Measurements from ENCODE around the gene POR. TPM values are rescaled to one million over a fixed set of nuclear protein-coding genes. Genes with fewer than 3 reads are reported as not detected.

POR gene
- total RNA-seq, 1 experiment from 2014 or later: 151 TPM

DNA sequence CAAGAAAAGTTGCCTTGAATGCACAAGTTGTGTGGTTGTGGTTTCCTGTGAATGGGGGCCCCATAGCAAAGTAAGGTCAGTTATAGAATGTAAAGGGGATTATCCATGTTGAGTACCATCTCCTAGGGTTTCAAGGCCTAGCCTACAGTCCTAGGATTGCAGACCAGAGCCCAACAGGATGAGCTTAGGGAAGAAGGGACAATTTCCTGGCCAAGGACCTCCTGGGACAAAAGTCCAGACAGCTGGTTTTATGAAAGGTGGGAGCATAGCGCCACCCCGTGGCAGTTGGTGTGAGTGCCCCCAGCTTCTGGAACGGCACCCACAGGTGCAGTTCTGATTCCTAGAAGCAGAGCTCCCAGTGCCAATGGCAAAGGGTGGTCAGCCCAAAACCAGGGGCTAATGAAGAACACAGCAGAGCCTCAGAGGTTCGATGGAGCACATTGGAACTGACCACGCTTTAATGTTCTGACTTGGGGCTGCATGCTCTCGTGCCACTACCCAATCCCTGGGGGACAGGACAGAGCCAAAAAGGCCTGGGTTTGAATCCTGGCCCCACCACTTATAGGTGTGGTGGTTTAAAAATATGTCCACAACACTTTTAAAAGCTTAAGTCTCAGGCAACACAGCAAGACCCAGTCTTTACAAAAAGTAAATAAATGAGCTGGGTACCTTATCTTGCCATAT lies 105.2 kb downstream of the POR start (continued):
- TF ChIP-seq, protein P1, sequence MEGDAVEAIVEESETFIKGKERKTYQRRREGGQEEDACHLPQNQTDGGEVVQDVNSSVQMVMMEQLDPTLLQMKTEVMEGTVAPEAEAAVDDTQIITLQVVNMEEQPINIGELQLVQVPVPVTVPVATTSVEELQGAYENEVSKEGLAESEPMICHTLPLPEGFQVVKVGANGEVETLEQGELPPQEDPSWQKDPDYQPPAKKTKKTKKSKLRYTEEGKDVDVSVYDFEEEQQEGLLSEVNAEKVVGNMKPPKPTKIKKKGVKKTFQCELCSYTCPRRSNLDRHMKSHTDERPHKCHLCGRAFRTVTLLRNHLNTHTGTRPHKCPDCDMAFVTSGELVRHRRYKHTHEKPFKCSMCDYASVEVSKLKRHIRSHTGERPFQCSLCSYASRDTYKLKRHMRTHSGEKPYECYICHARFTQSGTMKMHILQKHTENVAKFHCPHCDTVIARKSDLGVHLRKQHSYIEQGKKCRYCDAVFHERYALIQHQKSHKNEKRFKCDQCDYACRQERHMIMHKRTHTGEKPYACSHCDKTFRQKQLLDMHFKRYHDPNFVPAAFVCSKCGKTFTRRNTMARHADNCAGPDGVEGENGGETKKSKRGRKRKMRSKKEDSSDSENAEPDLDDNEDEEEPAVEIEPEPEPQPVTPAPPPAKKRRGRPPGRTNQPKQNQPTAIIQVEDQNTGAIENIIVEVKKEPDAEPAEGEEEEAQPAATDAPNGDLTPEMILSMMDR (IDR thresholded peaks at IDR 0.05): peak; percentile 92
- TF ChIP-seq IRF2 (CRISPR knock-in tag; IDR thresholded peaks at IDR 0.05; ENCODE audit: borderline replicate concordance, low read depth) (no peak), CREB1 (CRISPR knock-in tag; IDR thresholded peaks at IDR 0.05) (no peak), NR3C1 (CRISPR knock-in tag; conservative IDR thresholded peaks at IDR 0.05; ENCODE audit: low read depth) (no peak), TEAD4 (CRISPR knock-in tag; IDR thresholded peaks at IDR 0.05) (no peak)

DNA sequence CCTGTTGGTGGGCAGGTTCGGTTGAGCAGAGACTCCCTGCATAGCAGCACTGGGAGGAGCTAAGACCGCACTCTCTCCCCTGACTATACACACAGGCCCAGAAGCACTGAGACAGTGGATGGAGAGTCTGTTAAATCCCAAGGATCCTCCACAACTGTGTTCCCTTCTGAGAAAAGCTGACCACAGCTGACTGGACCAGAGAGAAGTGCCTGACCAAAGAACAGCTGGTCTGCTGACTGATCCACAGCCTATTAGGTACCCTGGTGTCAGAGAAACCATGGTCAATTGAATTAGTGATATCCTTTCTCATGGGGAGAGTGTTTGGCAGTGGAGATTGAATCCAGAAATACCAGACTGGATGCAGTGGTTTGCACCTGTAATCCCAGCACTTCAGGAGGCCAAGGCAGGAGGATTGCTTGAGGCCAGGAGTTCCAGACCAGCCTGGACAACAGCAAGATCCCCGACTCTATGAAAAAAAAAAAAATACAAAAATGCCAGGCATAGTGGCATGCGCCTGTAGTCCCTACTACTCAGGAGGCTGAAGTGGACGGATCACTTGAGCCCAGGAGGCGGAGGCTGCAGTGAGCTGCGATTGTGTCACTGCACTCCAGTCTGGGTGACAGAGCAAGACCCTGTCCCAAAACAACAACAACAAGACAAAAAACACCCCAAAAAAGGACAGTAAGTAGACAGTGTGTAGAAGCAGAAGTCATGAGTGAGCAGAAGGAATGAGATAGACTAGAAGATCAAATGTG lies 107.2 kb downstream of the POR start:
- no peak for ATAC-seq
- Mint-ChIP-seq H3K27me3 (ENCODE audit: low read depth) (no peaks in the 10 kb centered on the region), H3K4me3 (no peak overlapping the region), H3K36me3 (peaks cover 11% of the 10 kb centered on the region), H3K9me3 (no peaks in the 10 kb centered on the region; the same call in 1 of the 2 replicates), H3K4me1 (peaks cover 3% of the 10 kb centered on the region), H3K27ac (no peak overlapping the region)
- ChIA-PET POLR2A (no interaction called here), CTCF (interaction anchor here (0.9 to 2.5 kb wide), 5 partner anchors 8 to 156 kb away, joined by 3 to 55 read pairs (median 5); no protein-coding TSS in a partner anchor)
- DNase-seq (ENCODE audit: low spot score): no peak
- TF ChIP-seq MXD4 (CRISPR knock-in tag; IDR thresholded peaks at IDR 0.05; ENCODE audit: borderline replicate concordance) (no peak), FOXJ3 (CRISPR knock-in tag; IDR thresholded peaks at IDR 0.05; ENCODE audit: borderline replicate concordance) (no peak)
- TF ChIP-seq, protein P2, sequence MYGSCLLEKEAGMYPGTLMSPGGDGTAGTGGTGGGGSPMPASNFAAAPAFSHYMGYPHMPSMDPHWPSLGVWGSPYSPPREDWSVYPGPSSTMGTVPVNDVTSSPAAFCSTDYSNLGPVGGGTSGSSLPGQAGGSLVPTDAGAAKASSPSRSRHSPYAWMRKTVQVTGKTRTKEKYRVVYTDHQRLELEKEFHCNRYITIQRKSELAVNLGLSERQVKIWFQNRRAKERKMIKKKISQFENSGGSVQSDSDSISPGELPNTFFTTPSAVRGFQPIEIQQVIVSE (CRISPR knock-in tag; IDR thresholded peaks at IDR 0.05; ENCODE audit: borderline replicate concordance): no peak
- TF ChIP-seq, protein P3, sequence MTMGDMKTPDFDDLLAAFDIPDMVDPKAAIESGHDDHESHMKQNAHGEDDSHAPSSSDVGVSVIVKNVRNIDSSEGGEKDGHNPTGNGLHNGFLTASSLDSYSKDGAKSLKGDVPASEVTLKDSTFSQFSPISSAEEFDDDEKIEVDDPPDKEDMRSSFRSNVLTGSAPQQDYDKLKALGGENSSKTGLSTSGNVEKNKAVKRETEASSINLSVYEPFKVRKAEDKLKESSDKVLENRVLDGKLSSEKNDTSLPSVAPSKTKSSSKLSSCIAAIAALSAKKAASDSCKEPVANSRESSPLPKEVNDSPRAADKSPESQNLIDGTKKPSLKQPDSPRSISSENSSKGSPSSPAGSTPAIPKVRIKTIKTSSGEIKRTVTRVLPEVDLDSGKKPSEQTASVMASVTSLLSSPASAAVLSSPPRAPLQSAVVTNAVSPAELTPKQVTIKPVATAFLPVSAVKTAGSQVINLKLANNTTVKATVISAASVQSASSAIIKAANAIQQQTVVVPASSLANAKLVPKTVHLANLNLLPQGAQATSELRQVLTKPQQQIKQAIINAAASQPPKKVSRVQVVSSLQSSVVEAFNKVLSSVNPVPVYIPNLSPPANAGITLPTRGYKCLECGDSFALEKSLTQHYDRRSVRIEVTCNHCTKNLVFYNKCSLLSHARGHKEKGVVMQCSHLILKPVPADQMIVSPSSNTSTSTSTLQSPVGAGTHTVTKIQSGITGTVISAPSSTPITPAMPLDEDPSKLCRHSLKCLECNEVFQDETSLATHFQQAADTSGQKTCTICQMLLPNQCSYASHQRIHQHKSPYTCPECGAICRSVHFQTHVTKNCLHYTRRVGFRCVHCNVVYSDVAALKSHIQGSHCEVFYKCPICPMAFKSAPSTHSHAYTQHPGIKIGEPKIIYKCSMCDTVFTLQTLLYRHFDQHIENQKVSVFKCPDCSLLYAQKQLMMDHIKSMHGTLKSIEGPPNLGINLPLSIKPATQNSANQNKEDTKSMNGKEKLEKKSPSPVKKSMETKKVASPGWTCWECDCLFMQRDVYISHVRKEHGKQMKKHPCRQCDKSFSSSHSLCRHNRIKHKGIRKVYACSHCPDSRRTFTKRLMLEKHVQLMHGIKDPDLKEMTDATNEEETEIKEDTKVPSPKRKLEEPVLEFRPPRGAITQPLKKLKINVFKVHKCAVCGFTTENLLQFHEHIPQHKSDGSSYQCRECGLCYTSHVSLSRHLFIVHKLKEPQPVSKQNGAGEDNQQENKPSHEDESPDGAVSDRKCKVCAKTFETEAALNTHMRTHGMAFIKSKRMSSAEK (CRISPR knock-in tag; IDR thresholded peaks at IDR 0.05; ENCODE audit: borderline replicate concordance): no peak

DNA sequence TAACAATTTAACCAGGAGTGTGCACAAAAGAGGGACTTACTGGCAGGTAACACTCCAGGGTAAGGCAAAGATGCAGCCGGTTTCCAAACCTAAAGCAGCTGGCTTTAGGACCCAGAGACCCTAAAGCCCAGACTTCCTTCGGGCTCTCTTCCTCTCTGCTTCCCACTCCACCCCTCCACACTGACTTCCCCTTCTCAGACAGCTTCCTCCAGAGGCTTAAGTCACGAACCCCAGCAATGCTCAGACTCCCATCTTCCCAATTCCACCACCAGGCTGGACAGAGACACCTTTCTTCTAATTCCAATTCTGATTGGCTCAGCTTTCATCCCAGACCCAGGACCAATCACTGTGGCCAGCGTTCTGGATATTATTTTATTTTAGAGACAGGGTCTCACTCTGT lies 108.0 kb downstream of the POR start:
- H3K9me3 Mint-ChIP-seq: no peaks in the 10 kb centered on the region; the same call in 1 of the 2 replicates
- ChIA-PET POLR2A (interaction anchor here (0.7 kb wide), 1 partner anchor 25 kb away, joined by 3 read pairs; the partner anchor contains the start of genes MDH2 and STYXL1), CTCF (interaction anchor here (0.9 to 1.3 kb wide), 4 partner anchors 62 to 291 kb away, joined by 3 to 5 read pairs (median 4); no protein-coding TSS in a partner anchor)
- peak; percentile 71 for ATAC-seq
- no peaks in the 10 kb centered on the region for H3K27me3 Mint-ChIP-seq (ENCODE audit: low read depth)
- peaks cover 11% of the 10 kb centered on the region for H3K36me3 Mint-ChIP-seq
- no peak for DNase-seq (ENCODE audit: low spot score)
- no peak overlapping the region; the same call in 1 of the 2 replicates for H3K4me3 Mint-ChIP-seq
- H3K27ac Mint-ChIP-seq: no peak overlapping the region
- peaks cover 3% of the 10 kb centered on the region for H3K4me1 Mint-ChIP-seq
- no peak for TF ChIP-seq ELF4 (CRISPR knock-in tag; IDR thresholded peaks at IDR 0.05; ENCODE audit: low read depth)
- TF ChIP-seq, protein P4, sequence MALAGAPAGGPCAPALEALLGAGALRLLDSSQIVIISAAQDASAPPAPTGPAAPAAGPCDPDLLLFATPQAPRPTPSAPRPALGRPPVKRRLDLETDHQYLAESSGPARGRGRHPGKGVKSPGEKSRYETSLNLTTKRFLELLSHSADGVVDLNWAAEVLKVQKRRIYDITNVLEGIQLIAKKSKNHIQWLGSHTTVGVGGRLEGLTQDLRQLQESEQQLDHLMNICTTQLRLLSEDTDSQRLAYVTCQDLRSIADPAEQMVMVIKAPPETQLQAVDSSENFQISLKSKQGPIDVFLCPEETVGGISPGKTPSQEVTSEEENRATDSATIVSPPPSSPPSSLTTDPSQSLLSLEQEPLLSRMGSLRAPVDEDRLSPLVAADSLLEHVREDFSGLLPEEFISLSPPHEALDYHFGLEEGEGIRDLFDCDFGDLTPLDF (CRISPR knock-in tag; IDR thresholded peaks at IDR 0.05): no peak
- TF ChIP-seq, protein P5, sequence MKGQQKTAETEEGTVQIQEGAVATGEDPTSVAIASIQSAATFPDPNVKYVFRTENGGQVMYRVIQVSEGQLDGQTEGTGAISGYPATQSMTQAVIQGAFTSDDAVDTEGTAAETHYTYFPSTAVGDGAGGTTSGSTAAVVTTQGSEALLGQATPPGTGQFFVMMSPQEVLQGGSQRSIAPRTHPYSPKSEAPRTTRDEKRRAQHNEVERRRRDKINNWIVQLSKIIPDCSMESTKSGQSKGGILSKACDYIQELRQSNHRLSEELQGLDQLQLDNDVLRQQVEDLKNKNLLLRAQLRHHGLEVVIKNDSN (CRISPR knock-in tag; IDR thresholded peaks at IDR 0.05): no peak
- TF ChIP-seq, protein P1 (IDR thresholded peaks at IDR 0.05): no peak
- TF ChIP-seq, protein P6, sequence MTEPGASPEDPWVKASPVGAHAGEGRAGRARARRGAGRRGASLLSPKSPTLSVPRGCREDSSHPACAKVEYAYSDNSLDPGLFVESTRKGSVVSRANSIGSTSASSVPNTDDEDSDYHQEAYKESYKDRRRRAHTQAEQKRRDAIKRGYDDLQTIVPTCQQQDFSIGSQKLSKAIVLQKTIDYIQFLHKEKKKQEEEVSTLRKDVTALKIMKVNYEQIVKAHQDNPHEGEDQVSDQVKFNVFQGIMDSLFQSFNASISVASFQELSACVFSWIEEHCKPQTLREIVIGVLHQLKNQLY (CRISPR knock-in tag; IDR thresholded peaks at IDR 0.05): no peak
- no peak for TF ChIP-seq ZNF423 (CRISPR knock-in tag; IDR thresholded peaks at IDR 0.05)
- no peak for TF ChIP-seq ZNF263 (CRISPR knock-in tag; IDR thresholded peaks at IDR 0.05; ENCODE audit: low read depth)
- TF ChIP-seq, protein P7, sequence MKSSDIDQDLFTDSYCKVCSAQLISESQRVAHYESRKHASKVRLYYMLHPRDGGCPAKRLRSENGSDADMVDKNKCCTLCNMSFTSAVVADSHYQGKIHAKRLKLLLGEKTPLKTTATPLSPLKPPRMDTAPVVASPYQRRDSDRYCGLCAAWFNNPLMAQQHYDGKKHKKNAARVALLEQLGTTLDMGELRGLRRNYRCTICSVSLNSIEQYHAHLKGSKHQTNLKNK (CRISPR knock-in tag; IDR thresholded peaks at IDR 0.05): no peak
- no peak for TF ChIP-seq JUN (CRISPR knock-in tag; IDR thresholded peaks at IDR 0.05)
- no peak for TF ChIP-seq JAZF1 (CRISPR knock-in tag; IDR thresholded peaks at IDR 0.05)

Data from WTC11 (cell line).